KOPT-K1 (cell line): ENCODE measurements around the gene DPH5.
A peak's percentile ranks its signal among the peaks of the same experiment; 100 is the strongest.

Experiments used
- H3K27ac ChIP-seq: fragments of 200-600 bp; sonication (generic); 2 replicates; pipeline ENCODE4 v1.5.1; 2016; ENCODE audit warnings: antibody characterized with exemption, mild to moderate bottlenecking, low read depth, low read length; ENCODE audit not compliant: poor library complexity, severe bottlenecking
- H3K36me3 ChIP-seq: fragments of 200-600 bp; sonication (generic); 2 replicates; pipeline ENCODE4 v1.5.1; 2017; ENCODE audit warnings: antibody characterized with exemption, mild to moderate bottlenecking, low read length, moderate library complexity; ENCODE audit not compliant: insufficient read depth
- H3K9me3 ChIP-seq: fragments of 200-600 bp; sonication (generic); 2 replicates; pipeline ENCODE4 v1.5.1; 2017; ENCODE audit warnings: antibody characterized with exemption, low read length, mild to moderate bottlenecking; ENCODE audit not compliant: insufficient read depth, poor library complexity, severe bottlenecking

DPH5 gene

GRCh38 chr1:101013776-101014175 lies 11.8 kb downstream of the DPH5 start:
- peak overlapping the region; percentile 28 for H3K27ac ChIP-seq
- H3K36me3 ChIP-seq: peaks cover 85% of the 10 kb centered on the region
- peaks cover 4% of the 10 kb centered on the region for H3K9me3 ChIP-seq

DNA sequence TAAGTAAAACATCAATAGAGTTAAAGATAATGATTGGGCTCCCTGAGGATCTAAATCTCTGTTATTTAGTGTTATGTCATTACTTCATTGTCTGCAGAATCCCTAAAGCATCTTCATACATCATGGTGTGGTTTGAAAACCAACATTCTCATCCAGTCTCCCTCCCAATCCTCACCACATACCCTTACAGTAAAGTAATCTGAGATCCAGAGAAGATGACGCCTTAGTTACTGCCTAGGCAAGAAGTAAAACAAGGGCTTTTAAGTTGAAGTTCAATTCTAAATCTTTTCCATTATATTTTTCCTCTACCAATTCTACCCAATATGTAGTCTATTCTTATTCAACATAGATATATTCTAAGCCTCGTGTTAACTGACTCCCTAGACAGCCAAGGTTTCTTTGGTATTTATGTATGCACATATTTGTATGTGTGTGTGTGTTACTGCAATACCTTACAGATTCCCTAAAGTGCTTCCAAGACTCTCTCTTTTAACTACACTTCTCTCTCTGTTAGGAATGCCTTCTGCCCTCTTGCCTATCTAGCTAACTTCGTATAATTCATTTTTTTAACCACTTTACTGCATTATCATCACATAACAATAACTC lies 17.3 kb downstream of the DPH5 start:
- peaks cover 54% of the 10 kb centered on the region for H3K36me3 ChIP-seq
- H3K27ac ChIP-seq: no peak overlapping the region
- no peaks in the 10 kb centered on the region for H3K9me3 ChIP-seq

DNA sequence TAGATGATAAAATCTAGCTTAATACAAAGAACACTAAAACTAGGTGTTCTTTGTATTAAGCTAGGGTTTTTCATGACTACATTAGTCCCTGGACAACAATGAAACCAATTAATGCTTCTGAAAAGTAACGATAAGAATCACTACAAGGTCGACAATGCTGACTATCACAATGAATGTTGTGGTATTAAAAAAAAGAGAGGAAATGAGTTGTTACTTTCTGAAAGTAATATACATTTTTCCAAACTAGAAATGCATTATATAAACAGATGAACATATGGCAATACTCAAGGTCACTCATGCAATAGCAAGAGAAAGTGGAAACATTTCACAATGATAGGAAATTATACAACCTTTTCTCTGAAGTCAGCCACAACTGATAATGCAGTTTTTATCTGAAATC lies 19.0 kb downstream of the DPH5 start:
- Histone ChIP-seq H3K36me3 (peaks cover 46% of the 10 kb centered on the region), H3K27ac (peak overlapping the region; percentile 45), H3K9me3 (no peaks in the 10 kb centered on the region)

- Histone ChIP-seq H3K27ac (peak overlapping the region; percentile 45), H3K36me3 (peaks cover 46% of the 10 kb centered on the region), H3K9me3 (no peaks in the 10 kb centered on the region)
Observed at GRCh38 chr1:101005871-101006270, 19.7 kb downstream of the DPH5 start.

GRCh38 chr1:101005183-101005582 lies 20.4 kb downstream of the DPH5 start:
- peaks cover 46% of the 10 kb centered on the region for H3K36me3 ChIP-seq
- H3K9me3 ChIP-seq: no peaks in the 10 kb centered on the region
- H3K27ac ChIP-seq: peak overlapping the region; percentile 45

GRCh38 chr1:101004670-101005069 lies 20.9 kb downstream of the DPH5 start:
- Histone ChIP-seq H3K27ac (peak overlapping the region; percentile 45), H3K36me3 (peaks cover 46% of the 10 kb centered on the region), H3K9me3 (no peaks in the 10 kb centered on the region)

- peaks cover 46% of the 10 kb centered on the region for H3K36me3 ChIP-seq
- peak overlapping the region; percentile 45 for H3K27ac ChIP-seq
- H3K9me3 ChIP-seq: no peaks in the 10 kb centered on the region
Observed at GRCh38 chr1:101004061-101004460, 21.5 kb downstream of the DPH5 start.

- peaks cover 46% of the 10 kb centered on the region for H3K36me3 ChIP-seq
- H3K9me3 ChIP-seq: no peaks in the 10 kb centered on the region
- H3K27ac ChIP-seq: peak overlapping the region; percentile 33
Observed at GRCh38 chr1:101003012-101003650, 22.5 kb downstream of the DPH5 start.

- Histone ChIP-seq H3K9me3 (no peaks in the 10 kb centered on the region), H3K36me3 (peaks cover 52% of the 10 kb centered on the region), H3K27ac (peak overlapping the region; percentile 33)
Observed at GRCh38 chr1:101002551-101002950, 23.0 kb downstream of the DPH5 start.

- Histone ChIP-seq H3K27ac (no peak overlapping the region), H3K36me3 (peaks cover 65% of the 10 kb centered on the region), H3K9me3 (no peaks in the 10 kb centered on the region)
Observed at GRCh38 chr1:101000131-101000873, 25.3 kb downstream of the DPH5 start.

GRCh38 chr1:100998426-100998825 lies 27.2 kb downstream of the DPH5 start:
- Histone ChIP-seq H3K36me3 (peaks cover 75% of the 10 kb centered on the region), H3K27ac (no peak overlapping the region), H3K9me3 (no peaks in the 10 kb centered on the region)

GRCh38 chr1:100995198-100995988 lies 30.2 kb downstream of the DPH5 start:
- H3K36me3 ChIP-seq: peaks cover 82% of the 10 kb centered on the region
- no peaks in the 10 kb centered on the region for H3K9me3 ChIP-seq
- peak overlapping the region; percentile 23 for H3K27ac ChIP-seq

GRCh38 chr1:100989306-100990077 lies 36.1 kb downstream of the DPH5 start:
- H3K27ac ChIP-seq: no peak overlapping the region
- H3K36me3 ChIP-seq: peaks cover 86% of the 10 kb centered on the region
- no peaks in the 10 kb centered on the region for H3K9me3 ChIP-seq

GRCh38 chr1:100988121-100988520 lies 37.5 kb downstream of the DPH5 start:
- Histone ChIP-seq H3K36me3 (peaks cover 95% of the 10 kb centered on the region), H3K27ac (no peak overlapping the region), H3K9me3 (no peaks in the 10 kb centered on the region)
